ENCODE measurements around the gene SEC31A.
"Not testable (repeated sequence)": the region's sequence is repeated elsewhere in the genome, so short reads cannot be mapped to it uniquely, and the experiment has no call there.

SEC31A gene, protein sequence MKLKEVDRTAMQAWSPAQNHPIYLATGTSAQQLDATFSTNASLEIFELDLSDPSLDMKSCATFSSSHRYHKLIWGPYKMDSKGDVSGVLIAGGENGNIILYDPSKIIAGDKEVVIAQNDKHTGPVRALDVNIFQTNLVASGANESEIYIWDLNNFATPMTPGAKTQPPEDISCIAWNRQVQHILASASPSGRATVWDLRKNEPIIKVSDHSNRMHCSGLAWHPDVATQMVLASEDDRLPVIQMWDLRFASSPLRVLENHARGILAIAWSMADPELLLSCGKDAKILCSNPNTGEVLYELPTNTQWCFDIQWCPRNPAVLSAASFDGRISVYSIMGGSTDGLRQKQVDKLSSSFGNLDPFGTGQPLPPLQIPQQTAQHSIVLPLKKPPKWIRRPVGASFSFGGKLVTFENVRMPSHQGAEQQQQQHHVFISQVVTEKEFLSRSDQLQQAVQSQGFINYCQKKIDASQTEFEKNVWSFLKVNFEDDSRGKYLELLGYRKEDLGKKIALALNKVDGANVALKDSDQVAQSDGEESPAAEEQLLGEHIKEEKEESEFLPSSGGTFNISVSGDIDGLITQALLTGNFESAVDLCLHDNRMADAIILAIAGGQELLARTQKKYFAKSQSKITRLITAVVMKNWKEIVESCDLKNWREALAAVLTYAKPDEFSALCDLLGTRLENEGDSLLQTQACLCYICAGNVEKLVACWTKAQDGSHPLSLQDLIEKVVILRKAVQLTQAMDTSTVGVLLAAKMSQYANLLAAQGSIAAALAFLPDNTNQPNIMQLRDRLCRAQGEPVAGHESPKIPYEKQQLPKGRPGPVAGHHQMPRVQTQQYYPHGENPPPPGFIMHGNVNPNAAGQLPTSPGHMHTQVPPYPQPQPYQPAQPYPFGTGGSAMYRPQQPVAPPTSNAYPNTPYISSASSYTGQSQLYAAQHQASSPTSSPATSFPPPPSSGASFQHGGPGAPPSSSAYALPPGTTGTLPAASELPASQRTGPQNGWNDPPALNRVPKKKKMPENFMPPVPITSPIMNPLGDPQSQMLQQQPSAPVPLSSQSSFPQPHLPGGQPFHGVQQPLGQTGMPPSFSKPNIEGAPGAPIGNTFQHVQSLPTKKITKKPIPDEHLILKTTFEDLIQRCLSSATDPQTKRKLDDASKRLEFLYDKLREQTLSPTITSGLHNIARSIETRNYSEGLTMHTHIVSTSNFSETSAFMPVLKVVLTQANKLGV

DNA sequence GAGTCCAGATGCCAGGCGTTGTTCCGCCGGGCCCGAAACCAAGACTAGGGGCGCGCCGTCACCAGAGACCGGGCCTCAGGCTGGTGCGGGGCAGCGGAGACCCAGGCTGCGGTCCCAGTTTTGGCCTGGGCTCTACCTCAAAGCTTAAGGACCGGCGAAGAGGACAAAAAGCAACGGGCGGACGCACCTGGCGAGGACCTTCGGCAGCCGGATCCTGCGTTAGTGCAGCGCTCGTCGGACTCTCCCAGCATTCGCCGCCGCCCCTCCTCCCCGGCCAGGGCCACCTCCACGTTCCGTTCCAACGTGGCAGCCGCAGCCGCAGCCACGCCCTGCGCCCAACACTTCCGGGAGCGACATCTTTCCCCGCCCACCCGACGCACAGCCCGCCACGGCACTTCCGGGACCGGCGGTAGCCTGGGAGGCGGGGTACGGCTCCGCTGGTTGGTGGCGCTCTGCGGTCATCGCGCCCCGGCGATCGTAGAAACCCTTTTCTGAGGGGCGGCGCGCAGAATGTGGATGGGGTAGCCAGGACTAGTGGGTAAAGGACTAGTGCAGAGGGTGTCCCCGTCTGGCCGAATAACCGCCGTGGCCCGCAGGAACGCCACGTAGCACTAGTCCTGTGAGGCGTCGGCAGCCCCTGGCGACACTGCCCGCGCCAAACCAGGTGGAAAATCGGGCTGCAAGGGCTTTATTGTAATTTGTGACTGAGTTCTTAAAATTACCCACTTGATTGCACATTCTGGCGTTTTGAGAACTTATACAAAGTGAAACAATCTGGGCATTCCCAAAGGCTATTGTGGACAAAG is at the start of gene SEC31A:
Gene SEC31A (minus strand): TSS at position 253 of the 806 bp plus-strand sequence. CDS start 9,217 bp downstream, outside the sequence.
- Histone ChIP-seq H3K36me3 (ENCODE audit: control insufficient read depth, insufficient read depth, low read length) (peaks cover 32% of the 10 kb centered on the region), H3K4me1 (ENCODE audit: control insufficient read depth, insufficient read depth, low read length) (peaks cover 10% of the 10 kb centered on the region), H3K9ac (ENCODE audit: low read depth, low read length) (peak within 1 kb of the TSS; percentile 97), H3K4me3 (ENCODE audit: low read depth, low read length) (peak within 1 kb of the TSS; percentile 93), H3K27ac (ENCODE audit: low read depth, low read length) (peak within 1 kb of the TSS; percentile 96), H3K27me3 (ENCODE audit: control insufficient read depth, insufficient read depth, low read length) (no peaks in the 10 kb centered on the region), H3K9me3 (ENCODE audit: control insufficient read depth, insufficient read depth, low read length) (no peaks in the 10 kb centered on the region)

DNA sequence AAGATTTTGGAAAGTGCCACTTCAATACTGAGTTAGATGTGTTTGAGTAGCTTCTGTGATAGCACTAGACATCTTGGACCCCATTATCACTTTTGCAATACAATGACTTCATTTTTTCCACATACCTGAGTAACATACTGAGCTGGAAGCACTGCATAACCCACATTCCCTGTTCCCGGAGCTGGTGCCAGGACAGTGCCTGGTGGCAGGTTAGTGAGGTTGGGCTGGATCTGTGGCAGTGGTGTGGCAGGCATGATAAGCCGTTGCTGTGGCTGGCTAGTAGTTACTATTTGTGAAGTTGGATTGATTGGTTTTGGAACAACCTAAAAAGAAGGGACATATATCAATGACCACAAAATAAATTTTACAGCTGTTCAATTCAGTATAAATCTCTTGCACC is 48.5 kb upstream of the SEC31A start:
- Histone ChIP-seq H3K4me3 (ENCODE audit: low read depth, low read length) (no peak overlapping the region), H3K4me1 (ENCODE audit: control insufficient read depth, insufficient read depth, low read length) (no peaks in the 10 kb centered on the region), H3K9ac (ENCODE audit: low read depth, low read length) (no peak overlapping the region), H3K9me3 (ENCODE audit: control insufficient read depth, insufficient read depth, low read length) (no peaks in the 10 kb centered on the region), H3K27me3 (ENCODE audit: control insufficient read depth, insufficient read depth, low read length) (no peaks in the 10 kb centered on the region), H3K27ac (ENCODE audit: low read depth, low read length) (no peak overlapping the region), H3K36me3 (ENCODE audit: control insufficient read depth, insufficient read depth, low read length) (peaks cover 38% of the 10 kb centered on the region)

DNA sequence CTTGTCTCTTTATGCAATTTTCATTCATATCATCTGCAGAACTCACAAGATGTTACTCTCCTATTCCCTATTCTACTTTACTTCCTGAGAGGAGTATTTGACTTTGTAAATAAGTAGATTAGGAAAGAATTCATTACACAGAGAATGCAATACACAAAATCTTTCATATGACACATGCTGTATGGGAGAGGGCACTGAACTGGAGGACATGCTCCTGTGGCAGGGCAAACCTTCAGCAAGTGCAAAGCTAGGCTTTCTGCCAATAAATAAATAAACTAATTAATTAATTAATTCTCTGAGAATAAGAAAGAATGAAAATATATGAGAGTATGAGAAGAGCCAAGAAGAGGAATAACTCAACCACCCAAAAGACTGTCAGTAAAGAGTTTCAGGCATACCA is 43.5 kb upstream of the SEC31A start:
- Histone ChIP-seq H3K27me3 (ENCODE audit: control insufficient read depth, insufficient read depth, low read length) (no peaks in the 10 kb centered on the region), H3K27ac (ENCODE audit: low read depth, low read length) (no peak overlapping the region), H3K4me1 (ENCODE audit: control insufficient read depth, insufficient read depth, low read length) (no peaks in the 10 kb centered on the region), H3K4me3 (ENCODE audit: low read depth, low read length) (no peak overlapping the region), H3K36me3 (ENCODE audit: control insufficient read depth, insufficient read depth, low read length) (peaks cover 47% of the 10 kb centered on the region), H3K9me3 (ENCODE audit: control insufficient read depth, insufficient read depth, low read length) (no peaks in the 10 kb centered on the region), H3K9ac (ENCODE audit: low read depth, low read length) (no peak overlapping the region)

DNA sequence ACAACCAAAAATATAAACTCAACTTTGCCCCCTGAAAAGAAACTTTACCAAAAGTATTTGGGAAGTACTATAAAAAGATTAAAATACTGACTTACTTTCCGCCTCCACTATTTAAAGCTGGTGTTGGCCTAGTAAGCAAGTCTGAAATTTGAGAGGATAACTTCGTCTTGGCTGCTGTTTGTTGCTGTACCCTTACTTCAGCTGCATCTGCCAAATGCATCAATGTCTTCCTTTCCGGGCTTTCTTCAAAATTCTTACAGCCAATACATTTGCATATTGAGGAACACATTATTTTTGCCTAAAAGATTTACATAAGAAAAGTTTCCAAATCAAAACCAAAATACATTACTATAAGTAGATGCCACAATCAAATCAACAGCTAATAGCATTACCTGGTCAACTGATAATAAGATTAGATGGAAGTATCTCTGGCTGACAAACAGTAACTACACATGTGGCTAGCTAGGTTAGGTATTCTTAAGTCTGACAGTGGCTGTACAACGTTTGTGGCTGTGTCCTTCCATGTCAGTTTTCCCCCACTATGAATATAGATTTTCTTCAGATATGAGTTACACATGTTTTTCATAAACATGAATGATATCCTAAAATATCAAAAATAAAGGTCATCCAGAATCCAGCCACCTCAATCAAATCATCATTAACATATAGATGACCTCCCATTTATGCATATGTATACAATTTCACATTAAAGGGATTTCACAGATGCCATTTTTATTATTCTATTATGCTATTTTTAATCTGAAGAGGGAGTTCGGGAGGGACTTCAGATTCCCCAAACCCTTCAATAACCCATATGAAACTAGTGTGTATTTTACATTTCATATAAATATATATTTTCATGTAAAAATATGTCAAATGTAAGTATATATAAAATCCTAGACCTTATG is 40.1 kb upstream of the SEC31A start:
- H3K27me3 ChIP-seq (ENCODE audit: control insufficient read depth, insufficient read depth, low read length): no peaks in the 10 kb centered on the region
- no peaks in the 10 kb centered on the region for H3K4me1 ChIP-seq (ENCODE audit: control insufficient read depth, insufficient read depth, low read length)
- no peak overlapping the region for H3K9ac ChIP-seq (ENCODE audit: low read depth, low read length)
- H3K36me3 ChIP-seq (ENCODE audit: control insufficient read depth, insufficient read depth, low read length): peaks cover 26% of the 10 kb centered on the region
- H3K27ac ChIP-seq (ENCODE audit: low read depth, low read length): no peak overlapping the region
- H3K9me3 ChIP-seq (ENCODE audit: control insufficient read depth, insufficient read depth, low read length): no peaks in the 10 kb centered on the region
- H3K4me3 ChIP-seq (ENCODE audit: low read depth, low read length): no peak overlapping the region

DNA sequence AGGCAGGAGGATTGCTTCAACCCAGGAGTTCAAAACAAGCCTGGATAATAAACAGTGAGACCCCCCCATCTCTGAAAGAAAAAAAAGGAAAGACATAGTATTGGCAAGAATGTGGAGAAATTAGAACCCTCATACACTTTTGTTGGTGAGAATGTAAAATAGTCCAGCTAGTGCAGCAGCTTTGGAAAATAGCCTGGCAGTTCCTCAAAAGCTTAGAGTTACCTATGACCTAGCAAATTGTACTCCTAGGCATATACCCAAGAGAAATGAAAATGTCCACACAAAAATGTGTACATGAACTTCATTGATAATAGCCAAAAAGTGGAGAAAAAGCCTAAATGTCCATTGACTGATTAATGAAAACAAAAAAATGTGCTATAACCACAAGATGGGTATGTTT is 30.8 kb upstream of the SEC31A start:
- H3K9ac ChIP-seq (ENCODE audit: low read depth, low read length): no peak overlapping the region
- H3K9me3 ChIP-seq (ENCODE audit: control insufficient read depth, insufficient read depth, low read length): no peaks in the 10 kb centered on the region
- H3K36me3 ChIP-seq (ENCODE audit: control insufficient read depth, insufficient read depth, low read length): peaks cover 22% of the 10 kb centered on the region
- no peaks in the 10 kb centered on the region for H3K27me3 ChIP-seq (ENCODE audit: control insufficient read depth, insufficient read depth, low read length)
- H3K27ac ChIP-seq (ENCODE audit: low read depth, low read length): no peak overlapping the region
- H3K4me3 ChIP-seq (ENCODE audit: low read depth, low read length): no peak overlapping the region
- H3K4me1 ChIP-seq (ENCODE audit: control insufficient read depth, insufficient read depth, low read length): peaks cover 7% of the 10 kb centered on the region; the same call in 1 of the 2 replicates

DNA sequence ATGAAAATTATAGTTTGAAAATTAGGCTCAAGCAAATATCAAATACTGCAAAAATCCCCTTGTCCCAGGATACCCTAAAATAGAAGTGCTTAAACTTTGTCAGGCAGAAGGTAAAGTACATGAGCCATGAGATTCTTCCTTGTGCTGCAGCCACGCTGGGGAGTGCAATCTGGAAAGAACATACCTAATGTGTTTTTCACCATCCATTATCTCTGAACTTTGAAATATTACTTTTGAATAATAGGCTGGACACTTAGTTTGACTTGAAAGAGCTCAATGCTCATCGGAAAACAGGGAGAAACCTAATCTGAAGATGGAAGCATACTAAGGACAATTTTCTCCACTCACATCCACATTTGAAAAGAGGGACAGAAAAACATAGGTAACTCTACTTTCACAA is 28.4 kb upstream of the SEC31A start:
- no peak overlapping the region for H3K9ac ChIP-seq (ENCODE audit: low read depth, low read length)
- H3K36me3 ChIP-seq (ENCODE audit: control insufficient read depth, insufficient read depth, low read length): peaks cover 39% of the 10 kb centered on the region
- H3K9me3 ChIP-seq (ENCODE audit: control insufficient read depth, insufficient read depth, low read length): no peaks in the 10 kb centered on the region
- H3K4me3 ChIP-seq (ENCODE audit: low read depth, low read length): no peak overlapping the region
- H3K27ac ChIP-seq (ENCODE audit: low read depth, low read length): no peak overlapping the region
- H3K4me1 ChIP-seq (ENCODE audit: control insufficient read depth, insufficient read depth, low read length): peaks cover 1% of the 10 kb centered on the region; the same call in 1 of the 2 replicates
- H3K27me3 ChIP-seq (ENCODE audit: control insufficient read depth, insufficient read depth, low read length): no peaks in the 10 kb centered on the region

DNA sequence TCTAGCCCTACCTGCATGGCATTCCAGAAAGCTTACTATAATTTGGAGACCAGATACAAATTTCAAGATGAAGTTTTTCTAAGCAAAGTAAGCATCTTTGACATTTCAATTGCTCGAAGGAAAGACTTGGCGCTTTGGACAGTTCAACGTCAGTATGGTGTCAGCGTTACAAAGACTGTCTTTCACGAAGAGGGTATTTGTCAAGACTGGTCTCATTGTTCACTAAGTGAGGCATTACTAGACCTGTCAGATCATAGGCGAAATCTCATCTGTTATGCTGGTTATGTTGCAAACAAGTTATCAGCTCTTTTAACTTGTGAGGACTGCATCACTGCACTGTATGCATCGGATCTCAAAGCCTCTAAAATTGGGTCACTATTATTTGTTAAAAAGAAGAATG is 27.1 kb upstream of the SEC31A start:
- no peak overlapping the region for H3K27ac ChIP-seq (ENCODE audit: low read depth, low read length)
- no peaks in the 10 kb centered on the region for H3K4me1 ChIP-seq (ENCODE audit: control insufficient read depth, insufficient read depth, low read length)
- peaks cover 42% of the 10 kb centered on the region for H3K36me3 ChIP-seq (ENCODE audit: control insufficient read depth, insufficient read depth, low read length)
- no peaks in the 10 kb centered on the region for H3K9me3 ChIP-seq (ENCODE audit: control insufficient read depth, insufficient read depth, low read length)
- no peak overlapping the region for H3K9ac ChIP-seq (ENCODE audit: low read depth, low read length)
- H3K27me3 ChIP-seq (ENCODE audit: control insufficient read depth, insufficient read depth, low read length): no peaks in the 10 kb centered on the region
- no peak overlapping the region for H3K4me3 ChIP-seq (ENCODE audit: low read depth, low read length)

DNA sequence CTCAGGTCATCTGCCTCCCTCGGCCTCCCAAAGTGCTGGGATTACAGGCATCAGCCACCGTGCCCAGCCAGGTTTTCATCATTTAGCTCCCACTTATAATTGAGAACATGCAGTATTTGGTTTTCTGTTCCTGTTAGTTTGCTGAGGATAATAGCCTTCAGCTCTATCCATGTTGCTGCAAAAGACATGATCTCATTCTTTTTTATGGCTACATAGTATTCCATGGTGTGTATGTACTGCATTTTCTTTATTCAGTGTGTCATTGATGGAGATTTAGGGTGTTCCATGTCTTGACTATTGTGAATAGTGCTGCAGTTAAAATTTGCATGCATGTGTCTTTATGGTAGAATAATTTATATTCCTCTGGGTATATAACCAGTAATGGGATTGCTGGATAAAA is 23.0 kb upstream of the SEC31A start:
- H3K9ac ChIP-seq (ENCODE audit: low read depth, low read length); H3K4me3 ChIP-seq (ENCODE audit: low read depth, low read length); H3K27ac ChIP-seq (ENCODE audit: low read depth, low read length); H3K9me3 ChIP-seq (ENCODE audit: control insufficient read depth, insufficient read depth, low read length); H3K27me3 ChIP-seq (ENCODE audit: control insufficient read depth, insufficient read depth, low read length); H3K4me1 ChIP-seq (ENCODE audit: control insufficient read depth, insufficient read depth, low read length): not testable (repeated sequence)
- peaks cover 73% of the 10 kb centered on the region for H3K36me3 ChIP-seq (ENCODE audit: control insufficient read depth, insufficient read depth, low read length)

DNA sequence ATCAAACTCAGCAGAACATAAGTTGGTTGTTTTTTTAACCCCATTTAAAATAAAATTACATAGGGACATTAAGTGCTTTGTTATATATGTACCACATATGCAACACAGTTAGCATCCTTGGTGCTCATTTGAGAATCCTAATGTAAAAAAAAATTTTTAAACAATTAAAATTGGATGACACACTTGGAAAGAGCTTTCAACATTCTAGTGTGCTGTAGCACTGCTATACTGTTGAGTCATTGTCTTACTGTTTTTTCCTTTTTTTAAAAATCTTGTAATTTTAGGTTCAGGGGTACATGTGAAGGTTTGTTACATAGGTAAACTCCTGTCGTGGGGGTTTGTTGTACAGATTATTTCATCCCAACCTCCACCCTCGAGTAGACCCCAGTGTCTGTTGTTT is 22.4 kb upstream of the SEC31A start:
- no peaks in the 10 kb centered on the region for H3K9me3 ChIP-seq (ENCODE audit: control insufficient read depth, insufficient read depth, low read length)
- peaks cover 77% of the 10 kb centered on the region for H3K36me3 ChIP-seq (ENCODE audit: control insufficient read depth, insufficient read depth, low read length)
- no peak overlapping the region for H3K4me3 ChIP-seq (ENCODE audit: low read depth, low read length)
- no peak overlapping the region for H3K9ac ChIP-seq (ENCODE audit: low read depth, low read length)
- H3K27ac ChIP-seq (ENCODE audit: low read depth, low read length): no peak overlapping the region
- H3K4me1 ChIP-seq (ENCODE audit: control insufficient read depth, insufficient read depth, low read length): no peaks in the 10 kb centered on the region
- no peaks in the 10 kb centered on the region for H3K27me3 ChIP-seq (ENCODE audit: control insufficient read depth, insufficient read depth, low read length)

Measured in HUES48 (cell line).